Endodermal cell (in vitro differentiated cells): ENCODE measurements around the gene MAP1LC3A. TPM values are rescaled to one million over a fixed set of nuclear protein-coding genes. Genes with fewer than 3 reads are reported as not detected.

ENCODE experiments used
- DNase-seq: peaks from one replicate; pipeline ENCODE4 v3.0.0-alpha.2; 2017
- H3K27ac ChIP-seq: 2 replicates; pipeline ENCODE4 v1.5.1; 2013; ENCODE audit warnings: mild to moderate bottlenecking, low read depth, low read length, moderate library complexity
- H3K27me3 ChIP-seq: 2 replicates; pipeline ENCODE4 v1.6.1; 2013; ENCODE audit warnings: mild to moderate bottlenecking, low read length, moderate library complexity; ENCODE audit not compliant: insufficient read depth, control insufficient read depth, poor library complexity, severe bottlenecking
- H3K36me3 ChIP-seq: 2 replicates; pipeline ENCODE4 v1.7.0; 2013; ENCODE audit warnings: mild to moderate bottlenecking, low read length, moderate library complexity; ENCODE audit not compliant: control insufficient read depth, insufficient read depth
- H3K4me1 ChIP-seq: one replicate; pipeline ENCODE4 v1.7.0; 2013; ENCODE audit warnings: low read length; ENCODE audit not compliant: control insufficient read depth, insufficient read depth
- H3K4me3 ChIP-seq: 2 replicates; pipeline ENCODE4 v1.5.1; 2013; ENCODE audit warnings: mild to moderate bottlenecking, low read length, moderate library complexity
- H3K9ac ChIP-seq: 2 replicates; pipeline ENCODE4 v1.6.1; 2013; ENCODE audit warnings: mild to moderate bottlenecking, low read length, moderate library complexity; ENCODE audit not compliant: poor library complexity, severe bottlenecking; ENCODE audit errors: extremely low read depth
- H3K9me3 ChIP-seq: 2 replicates; pipeline ENCODE4 v1.6.1; 2013; ENCODE audit warnings: mild to moderate bottlenecking, low read length, moderate library complexity; ENCODE audit not compliant: control insufficient read depth
- H3K27ac Mint-ChIP-seq: 2 replicates; pipeline ENCODE4 v1.8.0; 2020; ENCODE audit warnings: mixed read lengths
- H3K27me3 Mint-ChIP-seq: 2 replicates; pipeline ENCODE4 v1.8.0; 2021; ENCODE audit warnings: mild to moderate bottlenecking, mixed read lengths; ENCODE audit not compliant: insufficient read depth
- H3K36me3 Mint-ChIP-seq: 2 replicates; pipeline ENCODE4 v1.8.0; 2020; ENCODE audit warnings: low read depth, mixed read lengths
- H3K4me1 Mint-ChIP-seq: 2 replicates; pipeline ENCODE4 v1.8.0; 2020; ENCODE audit warnings: mixed read lengths
- H3K4me3 Mint-ChIP-seq: 2 replicates; pipeline ENCODE4 v1.8.0; 2020; ENCODE audit warnings: mild to moderate bottlenecking, moderate library complexity, mixed read lengths
- H3K9me3 Mint-ChIP-seq: 2 replicates; pipeline ENCODE4 v1.8.0; 2020; ENCODE audit warnings: mild to moderate bottlenecking, mixed read lengths
- WGBS, 2 experiments: methylation state at CpG; one replicate each; pipeline versions ENCODE4 v1.1.5 to v1.1.7; 2013; ENCODE audit warnings: missing lambda C conversion rate in 2 of 2, mixed read lengths in 1 of 2; ENCODE audit not compliant: insufficient coverage in 1 of 2, insufficient read length in 1 of 2; 5-methylcytosine and 5-hydroxymethylcytosine counted together
- total RNA-seq, 2 donors: library from RNA; stranded (reverse); fragmentation: NEBNext Ultra II Directional in 1 of 2; extraction: Animal tissue kit (Norgen Biotek cat#: 25700) in 1 of 2; gene quantifications; 2 replicates in 1 of 2; 3 replicates in 1 of 2; pipeline ENCODE4 v1.2.1, GENCODE V29; 2021
- TF ChIP-seq, protein P1 (sequence below): fragments of 200-600 bp; sonication (generic); conservative IDR thresholded peaks from 2 replicates; pipeline ENCODE4 v1.5.0; 2021; ENCODE audit warnings: antibody characterized with exemption, mild to moderate bottlenecking

The MAP1LC3A gene
- total RNA-seq, 2 donors from 2014 or later: 19.0 to 41.6 TPM

DNA sequence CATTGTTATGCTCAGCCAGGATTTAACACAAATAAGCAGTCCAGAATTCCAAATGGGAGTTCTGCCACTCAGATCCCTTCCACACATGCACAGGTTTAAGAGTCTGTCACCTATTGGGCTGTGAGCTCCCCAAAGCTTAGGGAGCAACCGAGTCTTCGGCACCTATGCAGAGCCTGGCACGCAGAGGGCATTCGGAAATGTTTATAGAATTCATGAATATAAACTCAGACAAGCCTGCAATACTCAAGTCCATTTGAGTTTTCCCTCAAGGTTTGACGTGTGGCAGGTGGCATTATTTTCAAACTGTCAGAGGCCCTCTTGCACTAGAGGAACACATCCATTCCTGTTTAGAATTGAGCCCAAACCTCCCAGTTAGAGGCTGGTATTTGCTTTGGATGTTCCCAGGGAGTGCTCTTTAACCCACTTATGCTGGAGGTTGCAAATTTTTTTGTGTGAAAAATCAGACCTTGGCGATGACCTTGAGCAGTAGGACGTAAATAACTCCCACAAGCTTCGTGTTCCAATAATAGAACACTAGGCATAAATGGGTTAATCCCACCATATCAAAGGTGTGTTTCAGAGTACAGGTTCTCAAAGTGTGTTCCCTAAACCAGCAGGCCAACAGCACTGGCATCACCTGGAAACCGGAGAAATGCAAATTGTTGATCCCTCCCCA is 28.1 kb downstream of the MAP1LC3A start:
- H3K27me3 Mint-ChIP-seq: no peaks in the 10 kb centered on the region
- H3K27ac Mint-ChIP-seq: peak overlapping the region; percentile 65
- no peaks in the 10 kb centered on the region for H3K9me3 Mint-ChIP-seq
- H3K27ac ChIP-seq: no peak overlapping the region
- WGBS, 2 experiments: 95% methylated on average over 7 to 9 of the region's 9 CpGs
- no peaks in the 10 kb centered on the region for H3K4me1 ChIP-seq
- H3K9me3 ChIP-seq: no peaks in the 10 kb centered on the region
- H3K36me3 ChIP-seq: peaks cover 24% of the 10 kb centered on the region
- H3K36me3 Mint-ChIP-seq: peaks cover 34% of the 10 kb centered on the region
- no peaks in the 10 kb centered on the region for H3K27me3 ChIP-seq
- no peak overlapping the region for H3K4me3 Mint-ChIP-seq
- TF ChIP-seq, protein P1, sequence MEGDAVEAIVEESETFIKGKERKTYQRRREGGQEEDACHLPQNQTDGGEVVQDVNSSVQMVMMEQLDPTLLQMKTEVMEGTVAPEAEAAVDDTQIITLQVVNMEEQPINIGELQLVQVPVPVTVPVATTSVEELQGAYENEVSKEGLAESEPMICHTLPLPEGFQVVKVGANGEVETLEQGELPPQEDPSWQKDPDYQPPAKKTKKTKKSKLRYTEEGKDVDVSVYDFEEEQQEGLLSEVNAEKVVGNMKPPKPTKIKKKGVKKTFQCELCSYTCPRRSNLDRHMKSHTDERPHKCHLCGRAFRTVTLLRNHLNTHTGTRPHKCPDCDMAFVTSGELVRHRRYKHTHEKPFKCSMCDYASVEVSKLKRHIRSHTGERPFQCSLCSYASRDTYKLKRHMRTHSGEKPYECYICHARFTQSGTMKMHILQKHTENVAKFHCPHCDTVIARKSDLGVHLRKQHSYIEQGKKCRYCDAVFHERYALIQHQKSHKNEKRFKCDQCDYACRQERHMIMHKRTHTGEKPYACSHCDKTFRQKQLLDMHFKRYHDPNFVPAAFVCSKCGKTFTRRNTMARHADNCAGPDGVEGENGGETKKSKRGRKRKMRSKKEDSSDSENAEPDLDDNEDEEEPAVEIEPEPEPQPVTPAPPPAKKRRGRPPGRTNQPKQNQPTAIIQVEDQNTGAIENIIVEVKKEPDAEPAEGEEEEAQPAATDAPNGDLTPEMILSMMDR: no peak
- no peak overlapping the region for H3K9ac ChIP-seq
- no peak for DNase-seq
- H3K4me3 ChIP-seq: no peak overlapping the region
- H3K4me1 Mint-ChIP-seq: peaks cover 6% of the 10 kb centered on the region

DNA sequence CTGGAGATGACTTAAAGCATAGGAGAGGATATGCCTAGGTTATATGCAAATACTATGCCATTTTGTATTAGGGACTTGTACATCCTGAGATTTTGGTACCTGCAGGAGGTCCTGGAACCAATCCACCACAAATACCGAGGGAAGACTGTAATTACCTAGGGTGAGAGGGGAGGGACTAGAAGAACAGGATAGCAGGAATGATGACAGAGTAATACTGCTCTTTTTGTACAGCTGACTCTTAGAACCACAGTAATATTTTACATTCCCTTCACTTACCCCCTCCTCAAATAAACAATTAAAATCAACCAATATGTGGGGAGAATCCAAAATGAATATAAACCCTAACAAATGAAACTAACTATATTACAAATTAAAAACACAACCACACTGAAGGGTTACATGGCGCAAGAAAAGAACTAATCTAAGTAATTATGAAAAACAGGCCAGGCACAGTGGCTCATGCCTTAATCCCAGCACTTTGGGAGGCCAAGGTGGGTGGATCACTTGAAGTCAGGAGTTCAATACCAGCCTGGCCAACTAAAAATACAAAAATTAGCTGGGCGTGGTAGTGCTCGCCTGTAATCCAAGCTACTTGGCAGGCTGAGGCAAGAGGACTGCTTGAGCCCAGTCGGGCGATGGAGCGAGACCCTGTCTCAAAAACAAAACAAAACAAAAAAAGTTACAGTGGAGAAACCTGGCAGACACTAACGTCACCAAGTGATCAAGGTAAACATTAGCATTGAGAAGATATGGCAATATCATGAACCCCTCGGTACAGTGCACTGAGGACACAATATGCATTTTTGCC is 37.1 kb downstream of the MAP1LC3A start:
- H3K27me3 ChIP-seq: no peaks in the 10 kb centered on the region
- no peaks in the 10 kb centered on the region for H3K9me3 Mint-ChIP-seq
- no peak for DNase-seq
- no peak overlapping the region for H3K27ac ChIP-seq
- H3K4me3 Mint-ChIP-seq: no peak overlapping the region
- no peaks in the 10 kb centered on the region for H3K36me3 ChIP-seq
- H3K4me1 Mint-ChIP-seq: no peaks in the 10 kb centered on the region
- no peaks in the 10 kb centered on the region for H3K4me1 ChIP-seq
- H3K9ac ChIP-seq: no peak overlapping the region
- no peak overlapping the region for H3K4me3 ChIP-seq
- H3K27ac Mint-ChIP-seq: peak overlapping the region; percentile 49
- no peaks in the 10 kb centered on the region for H3K9me3 ChIP-seq
- TF ChIP-seq, protein P1: no peak
- 90 to 93% methylated on average over 9 of the region's 9 CpGs for WGBS, 2 experiments
- H3K27me3 Mint-ChIP-seq: no peaks in the 10 kb centered on the region
- peaks cover 11% of the 10 kb centered on the region for H3K36me3 Mint-ChIP-seq

DNA sequence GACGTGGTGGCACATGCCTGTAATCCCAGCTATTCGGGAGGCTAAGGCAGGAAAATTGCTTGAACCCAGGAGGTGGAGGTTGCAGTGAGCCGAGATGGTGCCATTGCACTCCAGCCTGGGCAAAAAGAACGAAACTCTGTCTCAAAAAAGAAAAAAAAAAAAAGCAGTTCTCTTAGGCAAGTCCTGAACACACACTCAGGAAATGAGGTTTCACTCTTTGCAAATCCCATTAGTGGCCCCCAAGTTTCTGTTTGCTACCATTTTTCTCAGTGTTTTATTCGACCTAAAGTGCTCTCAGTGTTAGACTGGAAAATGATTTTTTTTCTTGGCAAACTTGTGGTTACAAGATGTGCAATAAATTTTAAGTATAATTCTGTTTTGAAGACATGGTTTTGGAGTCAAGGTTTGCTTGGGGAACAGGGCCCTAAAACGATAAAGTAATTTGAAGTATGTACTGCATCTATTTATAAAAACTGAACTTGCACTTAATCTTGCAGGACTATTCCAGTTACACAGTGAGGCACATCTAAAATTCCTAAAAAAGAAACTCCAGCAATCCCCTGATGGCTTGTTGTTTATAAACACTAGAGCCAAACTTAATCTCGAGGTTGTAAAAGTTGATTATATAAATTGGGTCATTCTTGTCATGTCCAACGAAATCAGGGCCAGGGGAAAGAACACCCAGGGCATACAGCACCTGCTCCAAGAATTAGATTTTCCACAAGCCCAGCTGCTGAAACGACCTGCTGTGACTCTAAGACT is 42.6 kb downstream of the MAP1LC3A start:
- TF ChIP-seq, protein P1: no peak
- 80 to 94% methylated on average over 4 to 9 of the region's 9 CpGs for WGBS, 2 experiments
- no peaks in the 10 kb centered on the region for H3K27me3 ChIP-seq
- H3K4me3 ChIP-seq: no peak overlapping the region
- no peak overlapping the region for H3K9ac ChIP-seq
- H3K36me3 Mint-ChIP-seq: peaks cover 20% of the 10 kb centered on the region
- peak overlapping the region; percentile 53 for H3K27ac Mint-ChIP-seq
- H3K27me3 Mint-ChIP-seq: no peaks in the 10 kb centered on the region
- no peaks in the 10 kb centered on the region for H3K4me1 ChIP-seq
- no peaks in the 10 kb centered on the region for H3K9me3 Mint-ChIP-seq
- H3K9me3 ChIP-seq: no peaks in the 10 kb centered on the region
- no peaks in the 10 kb centered on the region for H3K36me3 ChIP-seq
- DNase-seq: no peak
- no peak overlapping the region for H3K4me3 Mint-ChIP-seq
- H3K27ac ChIP-seq: no peak overlapping the region
- no peaks in the 10 kb centered on the region for H3K4me1 Mint-ChIP-seq
